HCT116 (cell line): Measurements from ENCODE around the gene TNFRSF9. TPM values are rescaled to one million over a fixed set of nuclear protein-coding genes. Genes with fewer than 3 reads are reported as not detected.

Source experiments
- ATAC-seq: fragments of 200-7000 bp; cut with Tn5 transposase; 2 replicates; pipeline ENCODE4 v1.9.1; 2020; ENCODE audit warnings: mild to moderate bottlenecking, moderate library complexity
- BruUV-seq: library from RNA; stranded (reverse); fragments of 400-500 nt; replicated peaks from 2 replicates; lab custom pipeline; 2021; lab: Mats Ljungman, UMichigan
- CTCF ChIA-PET: fragments of 300-600 bp; sonication (Branson Sonifier 250); formaldehyde crosslinking; loops from one replicate; lab custom pipeline; 2021; ENCODE audit warnings: antibody characterized with exemption; lab: Charles Lee
- POLR2A ChIA-PET: fragments of 300-600, 350-600 bp; sonication (Branson Sonifier 250); formaldehyde crosslinking; loops from one replicate; lab custom pipeline; 2021; ENCODE audit warnings: antibody characterized with exemption; lab: Charles Lee
- RAD21 ChIA-PET, 2 experiments: fragments of 300-600 bp; sonication (Branson Sonifier 250); formaldehyde crosslinking; loops; one replicate each; lab custom pipeline; 2023; ENCODE audit warnings: low total read pairs in 2 of 2; ENCODE audit not compliant: uncharacterized antibody in 2 of 2, unreplicated experiment in 2 of 2, low non-redundant PET in 1 of 2; lab: Charles Lee
- DNase-seq: peaks from one replicate; pipeline ENCODE4 v3.0.0-alpha.2; 2010; ENCODE audit warnings: low read depth, low spot score
- H2AFZ ChIP-seq: fragments of 200-600 bp; shearing (Covaris generic), sonication (generic); 2 replicates; pipeline ENCODE4 v1.6.1; 2017; ENCODE audit warnings: low read depth, mixed run types, mixed read lengths, antibody characterized with exemption, low read length; ENCODE audit not compliant: poor library complexity, severe bottlenecking
- H3K27ac ChIP-seq: 2 replicates; pipeline ENCODE4 v1.5.1; 2012; ENCODE audit warnings: low read depth, low read length
- H3K27me3 ChIP-seq: fragments of 200-600 bp; sonication (generic); 2 replicates; pipeline ENCODE4 v1.6.1; 2016; ENCODE audit warnings: mixed run types, low read length, mixed read lengths; ENCODE audit not compliant: insufficient read depth
- H3K36me3 ChIP-seq, 2 experiments: fragments of 200-500 bp in 1 of 2; fragments of 200-600 bp in 1 of 2; sonication (Bioruptor generic) in 1 of 2; sonication (generic) in 1 of 2; 2 replicates each; pipeline versions ENCODE4 v1.5.1 to v1.6.1; 2014 to 2016; ENCODE audit warnings: low read length in 2 of 2, inconsistent platforms in 1 of 2, mixed read lengths in 1 of 2, mixed run types in 1 of 2; ENCODE audit not compliant: insufficient read depth in 2 of 2, control insufficient read depth in 1 of 2
- H3K4me1 ChIP-seq, 2 experiments: fragments of 200-600 bp in 1 of 2; sonication (generic) in 1 of 2; 2 replicates each; pipeline versions ENCODE4 v1.5.1 to v1.6.1; 2012 to 2017; ENCODE audit warnings: low read length in 2 of 2, inconsistent platforms in 1 of 2, mild to moderate bottlenecking in 1 of 2, mixed read lengths in 1 of 2, mixed run types in 1 of 2, moderate library complexity in 1 of 2; ENCODE audit not compliant: insufficient read depth in 2 of 2, control insufficient read depth in 1 of 2
- H3K4me2 ChIP-seq: fragments of 200-600 bp; sonication (generic); 2 replicates; pipeline ENCODE4 v1.6.1; 2017; ENCODE audit warnings: mixed run types, low read length, mixed read lengths
- H3K4me3 ChIP-seq, 2 experiments: fragments of 200-600 bp in 1 of 2; sonication (generic) in 1 of 2; replicated peaks in 1 of 2; 2 replicates each; pipeline ENCODE4 v1.5.1; 2011 to 2016; ENCODE audit warnings: low read length in 2 of 2, control low read depth in 1 of 2, low read depth in 1 of 2, mild to moderate bottlenecking in 1 of 2, mixed read lengths in 1 of 2, mixed run types in 1 of 2
- H3K79me2 ChIP-seq: fragments of 200-600 bp; sonication (generic); 2 replicates; pipeline ENCODE4 v1.6.1; 2017; ENCODE audit warnings: mild to moderate bottlenecking, mixed run types, low read length, moderate library complexity, mixed read lengths; ENCODE audit not compliant: insufficient read depth
- H3K9ac ChIP-seq: fragments of 200-600 bp; sonication (generic); 2 replicates; pipeline ENCODE4 v1.6.1; 2016; ENCODE audit warnings: low read length, mixed read lengths
- H3K9me2 ChIP-seq: fragments of 200-600 bp; sonication (generic), shearing (Covaris generic); 2 replicates; pipeline ENCODE4 v1.6.1; 2017; ENCODE audit warnings: mixed run types, mild to moderate bottlenecking, moderate library complexity; ENCODE audit not compliant: insufficient read depth
- H3K9me3 ChIP-seq, 2 experiments: fragments of 200-500 bp in 1 of 2; fragments of 200-600 bp in 1 of 2; sonication (Bioruptor generic) in 1 of 2; sonication (generic) in 1 of 2; 2 replicates each; pipeline ENCODE4 v1.6.1; 2014 to 2017; ENCODE audit warnings: low read length in 2 of 2, mixed read lengths in 2 of 2, inconsistent platforms in 1 of 2, low read depth in 1 of 2, mild to moderate bottlenecking in 1 of 2, mixed run types in 1 of 2, moderate library complexity in 1 of 2; ENCODE audit not compliant: control insufficient read depth in 1 of 2, insufficient read depth in 1 of 2
- H4K20me1 ChIP-seq: fragments of 200-600 bp; sonication (generic), shearing (Covaris generic); 2 replicates; pipeline ENCODE4 v1.6.1; 2017; ENCODE audit warnings: mixed run types, mild to moderate bottlenecking, moderate library complexity; ENCODE audit not compliant: insufficient read depth
- ATF3 ChIP-seq: IDR thresholded peaks from 2 replicates; pipeline ENCODE4 v1.6.1; 2012
- CTCF ChIP-seq, 3 experiments: fragments of 200-600 bp in 1 of 3; sonication (generic) in 1 of 3; IDR thresholded peaks in 2 of 3; conservative IDR thresholded peaks in 1 of 3; 2 replicates each; pipeline ENCODE4 v1.5.1; 2012 to 2017; ENCODE audit warnings: low read depth in 2 of 3, low read length in 2 of 3, antibody characterized with exemption in 1 of 3, borderline replicate concordance in 1 of 3, control low read depth in 1 of 3, mild to moderate bottlenecking in 1 of 3, mixed read lengths in 1 of 3, mixed run types in 1 of 3, moderate library complexity in 1 of 3; ENCODE audit not compliant: insufficient read depth in 1 of 3
- EGR1 ChIP-seq: IDR thresholded peaks from 2 replicates; pipeline ENCODE4 v1.6.1; 2012; ENCODE audit warnings: low read depth
- ELF1 ChIP-seq: IDR thresholded peaks from 2 replicates; pipeline ENCODE4 v1.6.1; 2012; ENCODE audit warnings: low read depth, borderline replicate concordance
- EZH2 ChIP-seq: fragments of 200-600 bp; sonication (generic); IDR thresholded peaks from 2 replicates; pipeline ENCODE4 v1.6.1; 2017; ENCODE audit warnings: antibody characterized with exemption, mixed run types
- EZH2phosphoT487 ChIP-seq: fragments of 200-600 bp; IDR thresholded peaks from 2 replicates; pipeline ENCODE4 v1.6.1; 2018; ENCODE audit warnings: antibody characterized with exemption, borderline replicate concordance
- FOSL1 ChIP-seq: IDR thresholded peaks from 2 replicates; pipeline ENCODE4 v1.6.1; 2012; ENCODE audit warnings: low read depth
- JUND ChIP-seq: IDR thresholded peaks from 2 replicates; pipeline ENCODE4 v1.6.1; 2012
- MAX ChIP-seq: IDR thresholded peaks from 2 replicates; pipeline ENCODE4 v1.6.1; 2012
- POLR2A ChIP-seq: IDR thresholded peaks from 2 replicates; pipeline ENCODE4 v1.7.0; 2011; ENCODE audit warnings: borderline replicate concordance; ENCODE audit not compliant: insufficient read depth, insufficient read length; ENCODE audit errors: extremely low read depth
- POLR2AphosphoS5 ChIP-seq: IDR thresholded peaks from 2 replicates; pipeline ENCODE4 v1.6.1; 2011; ENCODE audit warnings: mild to moderate bottlenecking, low read depth, low read length, moderate library complexity
- RAD21 ChIP-seq: IDR thresholded peaks from 2 replicates; pipeline ENCODE4 v1.6.1; 2012; ENCODE audit warnings: low read depth, mild to moderate bottlenecking
- REST ChIP-seq: IDR thresholded peaks from 2 replicates; pipeline ENCODE4 v1.6.1; 2012; ENCODE audit warnings: low read depth
- SIN3A ChIP-seq: IDR thresholded peaks from 2 replicates; pipeline ENCODE4 v1.6.1; 2012; ENCODE audit warnings: low read depth
- SRF ChIP-seq: IDR thresholded peaks from 2 replicates; pipeline ENCODE4 v1.6.1; 2012; ENCODE audit warnings: low read depth
- TCF7L2 ChIP-seq: IDR thresholded peaks from 2 replicates; pipeline ENCODE4 v1.7.0; 2011; ENCODE audit warnings: borderline replicate concordance, inconsistent platforms; ENCODE audit not compliant: insufficient read depth, insufficient read length; ENCODE audit errors: extremely low read depth
- YY1 ChIP-seq: IDR thresholded peaks from 2 replicates; pipeline ENCODE4 v1.6.1; 2011; ENCODE audit warnings: low read length, low read depth, moderate library complexity, mild to moderate bottlenecking; ENCODE audit not compliant: insufficient replicate concordance; ENCODE audit errors: extremely low read depth
- ZBTB33 ChIP-seq: IDR thresholded peaks from 2 replicates; pipeline ENCODE4 v1.6.1; 2011; ENCODE audit warnings: mild to moderate bottlenecking, low read length, moderate library complexity; ENCODE audit not compliant: insufficient replicate concordance; ENCODE audit errors: extremely low read depth
- ZFX ChIP-seq: fragments of 450-650 bp; IDR thresholded peaks from 2 replicates; pipeline ENCODE4 v1.6.1; 2017
- ZNF274 ChIP-seq: fragments of 200-500 bp; sonication (Bioruptor generic); IDR thresholded peaks from 2 replicates; pipeline ENCODE4 v1.6.1; 2014; ENCODE audit warnings: mild to moderate bottlenecking, low read depth, low read length, inconsistent platforms
- intact Hi-C: fragments of 100-400 bp; cut with micrococcal nuclease; formaldehyde crosslinking; loops from 2 replicates; pipeline ENCODE4 v1.10.0; 2022
- total RNA-seq: library from RNA; stranded (reverse); gene quantifications from one replicate; pipeline ENCODE4 v1.2.1, GENCODE V29; 2021; ENCODE audit not compliant: unreplicated experiment

TNFRSF9 gene
- total RNA-seq, 1 experiment from 2014 or later: 0.20 TPM

GRCh38 chr1:7898962-7899361, 41.7 kb downstream of the TNFRSF9 start:
- no peaks in the 10 kb centered on the region for H3K9me2 ChIP-seq
- POLR2A ChIA-PET: no interaction called here
- no peak overlapping the region for H3K27ac ChIP-seq
- H3K4me1 ChIP-seq: peaks cover 0 to 4% of the 10 kb centered on the region in 2 experiments; a peak in 1 of 4 replicates
- no peaks in the 10 kb centered on the region for H3K9me3 ChIP-seq
- no peak overlapping the region for H3K4me3 ChIP-seq
- ATAC-seq (no peak), DNase-seq (no peak)
- no peaks in the 10 kb centered on the region for H3K27me3 ChIP-seq
- RAD21 ChIA-PET: no interaction called here
- CTCF ChIA-PET: interaction anchor here (3.4 kb wide), 1 partner anchor 230 kb away, joined by 10 read pairs; no protein-coding TSS in a partner anchor
- no peak overlapping the region for H3K4me2 ChIP-seq
- TF ChIP-seq REST (no peak), MAX (no peak), POLR2A (no peak), EZH2 (no peak), CTCF (IDR thresholded peaks at IDR 0.05 in 2 of 3, conservative IDR thresholded peaks at IDR 0.05 in 1 of 3; ENCODE audit: borderline replicate concordance in 1 of 3, insufficient read depth in 1 of 3, low read depth in 2 of 3, low read length in 2 of 3) (no peak), EGR1 (no peak), EZH2phosphoT487 (no peak), JUND (no peak), YY1 (no peak), ATF3 (no peak), RAD21 (no peak), SRF (no peak), ZNF274 (no peak), POLR2AphosphoS5 (no peak), FOSL1 (no peak), ELF1 (no peak), ZBTB33 (no peak), TCF7L2 (no peak), SIN3A (no peak), ZFX (no peak)
- no peaks in the 10 kb centered on the region for H4K20me1 ChIP-seq
- H2AFZ ChIP-seq: no peak overlapping the region
- intact Hi-C loops: no loop called here
- H3K9ac ChIP-seq: no peak overlapping the region
- H3K79me2 ChIP-seq: no peaks in the 10 kb centered on the region
- no peaks in the 10 kb centered on the region for H3K36me3 ChIP-seq
- no TSS peak for BruUV-seq
